ENCODE data around the gene BCAS1.

The BCAS1 gene

DNA sequence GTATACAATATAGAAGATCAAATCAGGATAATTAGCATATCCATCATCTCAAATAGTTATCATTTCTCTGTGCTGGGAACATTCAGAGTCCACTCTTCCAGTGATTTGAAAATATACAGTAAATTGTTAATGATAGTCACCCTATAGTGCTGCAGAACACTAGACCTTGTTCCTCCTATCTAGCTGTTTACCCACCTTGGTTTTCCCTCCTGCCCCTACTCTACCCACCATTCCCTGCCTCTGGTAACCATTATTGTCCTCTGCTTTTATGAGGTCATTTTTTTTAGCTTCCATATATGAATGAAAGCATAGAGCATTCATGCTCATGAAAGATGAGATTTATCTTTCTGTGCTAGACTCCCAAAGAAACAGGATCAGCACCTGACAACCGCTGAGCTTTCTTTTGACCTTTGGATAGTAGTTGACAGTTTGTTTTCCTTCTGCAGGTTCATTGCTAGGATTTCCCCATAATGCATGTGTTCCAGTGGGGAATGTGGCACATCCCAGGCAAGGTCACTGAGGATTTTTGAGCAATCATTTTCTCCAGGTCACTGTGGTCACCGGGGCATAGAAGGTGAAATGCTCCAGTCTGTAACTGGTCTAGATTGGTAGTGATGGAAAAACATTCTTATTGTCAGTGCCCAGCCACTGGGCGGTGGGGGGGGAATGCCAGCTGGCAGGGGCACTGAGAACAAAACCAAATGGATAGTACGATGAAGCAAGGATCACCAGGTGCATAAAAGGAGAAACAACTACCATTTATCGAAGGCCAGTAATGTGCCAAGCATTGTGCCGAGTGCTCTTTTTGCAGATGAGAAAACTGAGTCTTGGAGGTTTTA, 33.6 kb upstream of the BCAS1 start:
- DNase-seq (ENCODE audit: low read depth): no peak
- TF ChIP-seq, protein P1, sequence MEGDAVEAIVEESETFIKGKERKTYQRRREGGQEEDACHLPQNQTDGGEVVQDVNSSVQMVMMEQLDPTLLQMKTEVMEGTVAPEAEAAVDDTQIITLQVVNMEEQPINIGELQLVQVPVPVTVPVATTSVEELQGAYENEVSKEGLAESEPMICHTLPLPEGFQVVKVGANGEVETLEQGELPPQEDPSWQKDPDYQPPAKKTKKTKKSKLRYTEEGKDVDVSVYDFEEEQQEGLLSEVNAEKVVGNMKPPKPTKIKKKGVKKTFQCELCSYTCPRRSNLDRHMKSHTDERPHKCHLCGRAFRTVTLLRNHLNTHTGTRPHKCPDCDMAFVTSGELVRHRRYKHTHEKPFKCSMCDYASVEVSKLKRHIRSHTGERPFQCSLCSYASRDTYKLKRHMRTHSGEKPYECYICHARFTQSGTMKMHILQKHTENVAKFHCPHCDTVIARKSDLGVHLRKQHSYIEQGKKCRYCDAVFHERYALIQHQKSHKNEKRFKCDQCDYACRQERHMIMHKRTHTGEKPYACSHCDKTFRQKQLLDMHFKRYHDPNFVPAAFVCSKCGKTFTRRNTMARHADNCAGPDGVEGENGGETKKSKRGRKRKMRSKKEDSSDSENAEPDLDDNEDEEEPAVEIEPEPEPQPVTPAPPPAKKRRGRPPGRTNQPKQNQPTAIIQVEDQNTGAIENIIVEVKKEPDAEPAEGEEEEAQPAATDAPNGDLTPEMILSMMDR (IDR thresholded peaks at IDR 0.05; ENCODE audit: control insufficient read depth, extremely low read depth, insufficient read depth): no peak
- H3K4me3 ChIP-seq (ENCODE audit: low read depth, low read length): no peak overlapping the region

DNA sequence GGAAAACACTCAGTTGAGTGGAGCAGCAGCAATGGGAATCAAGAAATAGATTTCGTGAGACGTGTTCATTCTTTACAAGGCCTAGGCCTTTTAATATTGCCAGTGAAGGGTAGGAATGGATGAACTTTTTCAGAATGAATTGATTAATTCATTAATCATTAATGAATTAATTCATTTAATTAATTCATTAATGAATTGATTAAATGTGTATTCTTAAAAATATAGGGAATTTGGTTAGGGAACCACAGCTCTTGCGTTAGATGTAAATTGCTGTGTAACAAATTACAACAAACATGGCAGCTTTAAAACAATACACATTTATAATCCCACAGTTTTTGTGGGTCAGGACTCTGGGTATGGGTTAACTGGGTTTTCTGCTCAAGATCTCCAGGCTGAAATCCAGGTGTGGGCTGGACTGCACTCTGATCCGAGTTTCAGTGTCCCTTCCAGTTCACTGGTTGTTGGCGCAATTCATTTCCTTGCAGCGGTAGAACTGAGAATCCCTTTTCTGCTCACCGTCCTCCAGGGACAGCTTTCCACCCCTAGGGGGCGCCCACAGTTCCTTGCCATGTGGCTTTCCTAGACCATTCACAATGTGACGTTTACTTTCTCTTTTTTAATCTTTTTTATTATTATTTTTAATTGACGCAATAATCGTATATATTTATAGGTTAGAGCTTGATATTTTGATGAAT, 32.8 kb upstream of the BCAS1 start:
- no peak for DNase-seq (ENCODE audit: low read depth)
- H3K4me3 ChIP-seq (ENCODE audit: low read depth, low read length): no peak overlapping the region
- TF ChIP-seq, protein P1 (IDR thresholded peaks at IDR 0.05; ENCODE audit: control insufficient read depth, extremely low read depth, insufficient read depth): peak; percentile 85

DNA sequence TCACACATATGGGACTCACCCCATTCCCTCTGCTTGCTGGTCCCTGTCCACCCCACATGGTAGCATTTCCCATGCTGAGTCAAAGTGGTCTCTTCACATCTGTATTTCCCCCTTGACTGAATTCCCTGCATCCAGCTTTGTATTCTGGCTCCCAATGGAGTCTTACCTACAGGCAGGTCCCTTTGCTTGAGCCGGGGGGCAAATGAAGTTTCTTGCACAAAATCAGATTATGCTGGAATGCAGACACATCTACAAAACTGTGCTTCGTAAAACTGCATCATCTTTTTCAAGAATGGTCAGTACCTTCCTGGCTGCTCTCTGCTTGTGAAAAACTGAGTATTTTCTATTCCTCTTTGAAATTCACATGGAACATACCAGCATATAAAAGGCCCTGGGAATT, 32.1 kb upstream of the BCAS1 start:
- no peak for DNase-seq (ENCODE audit: low read depth)
- TF ChIP-seq, protein P1 (IDR thresholded peaks at IDR 0.05; ENCODE audit: control insufficient read depth, extremely low read depth, insufficient read depth): no peak
- H3K4me3 ChIP-seq (ENCODE audit: low read depth, low read length): no peak overlapping the region

DNA sequence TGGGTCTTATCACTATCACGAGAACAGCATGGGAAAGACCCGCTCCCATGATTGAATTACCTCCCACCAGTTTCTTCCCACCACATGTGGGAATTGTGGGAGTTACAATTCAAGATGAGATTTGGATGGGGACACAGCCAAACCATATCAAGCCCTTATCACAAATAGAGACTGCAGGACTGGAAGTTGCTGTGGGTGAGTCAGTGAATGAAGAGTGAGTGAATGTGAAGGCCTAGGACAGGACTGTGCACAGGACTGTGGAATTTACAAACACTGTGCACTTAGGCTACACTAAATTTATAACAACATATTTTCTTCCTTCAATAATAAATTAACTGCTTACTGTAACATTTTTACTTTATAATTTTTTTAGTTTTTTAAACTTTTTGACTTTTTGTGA, 30.2 kb upstream of the BCAS1 start:
- H3K4me3 ChIP-seq (ENCODE audit: low read depth, low read length): no peak overlapping the region
- no peak for DNase-seq (ENCODE audit: low read depth)
- TF ChIP-seq, protein P1 (IDR thresholded peaks at IDR 0.05; ENCODE audit: control insufficient read depth, extremely low read depth, insufficient read depth): no peak

DNA sequence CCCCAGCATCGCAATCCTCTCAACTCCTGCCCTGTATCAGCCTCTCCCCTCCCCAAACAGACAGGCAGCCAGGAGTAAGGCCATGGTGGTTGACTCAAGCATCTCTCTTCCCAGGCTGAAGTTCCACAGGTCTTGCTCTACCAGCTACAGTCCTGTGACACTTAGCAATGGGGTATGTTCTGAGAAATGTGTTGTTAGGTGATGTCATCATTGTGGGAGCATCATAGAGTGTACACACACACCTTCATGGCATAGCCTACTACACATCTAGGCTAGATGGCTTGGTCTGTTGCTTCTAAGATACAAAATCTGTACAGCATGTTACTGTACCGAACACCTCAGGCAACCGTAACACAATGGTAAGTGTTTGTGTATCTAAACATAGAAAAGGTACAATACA, 29.5 kb upstream of the BCAS1 start:
- DNase-seq (ENCODE audit: low read depth): no peak
- TF ChIP-seq, protein P1 (IDR thresholded peaks at IDR 0.05; ENCODE audit: control insufficient read depth, extremely low read depth, insufficient read depth): no peak
- H3K4me3 ChIP-seq (ENCODE audit: low read depth, low read length): no peak overlapping the region

DNA sequence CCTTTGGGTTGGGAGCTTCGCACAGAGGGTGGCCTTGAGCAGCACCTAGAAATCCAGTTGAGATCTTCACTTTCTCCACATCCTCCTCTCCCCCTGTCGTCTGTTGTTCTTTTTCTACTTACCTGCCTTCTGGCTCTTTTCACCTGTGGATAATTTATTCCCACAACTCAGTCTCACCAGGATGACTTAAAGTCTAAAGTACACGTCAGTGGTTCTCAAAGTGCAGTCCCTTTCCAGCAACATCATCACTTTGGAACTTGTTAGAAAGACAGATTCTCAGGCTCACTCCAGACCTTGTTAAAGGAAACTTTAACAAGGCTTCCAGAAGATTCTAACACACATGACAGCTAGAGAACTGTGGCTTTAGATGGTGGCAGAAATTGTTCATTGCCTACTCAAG, 27.7 kb upstream of the BCAS1 start:
- no peak for DNase-seq (ENCODE audit: low read depth)
- H3K4me3 ChIP-seq (ENCODE audit: low read depth, low read length): no peak overlapping the region
- TF ChIP-seq, protein P1 (IDR thresholded peaks at IDR 0.05; ENCODE audit: control insufficient read depth, extremely low read depth, insufficient read depth): no peak
